D721Med (cell line): ENCODE measurements around the gene FOSL2.

Experiments
- DNase-seq: peaks from one replicate; pipeline ENCODE4 v3.0.0; 2011; ENCODE audit warnings: low spot score; ENCODE audit not compliant: insufficient read length
- FAIRE-seq: peaks from 2 replicates; lab custom pipeline; 2011; peaks lifted over from hg19 to GRCh38; lab: Jason Lieb, UNC
- TF ChIP-seq, protein P1 (sequence below): IDR thresholded peaks from 2 replicates; pipeline ENCODE4 v1.5.1; 2012; ENCODE audit warnings: mild to moderate bottlenecking, control low read depth; ENCODE audit not compliant: insufficient read depth; ENCODE audit errors: missing control alignments

FOSL2 gene

GRCh38 chr2:28408764-28409599 is 16.3 kb downstream of the FOSL2 start:
- FAIRE-seq (no peak), DNase-seq (no peak)

DNA sequence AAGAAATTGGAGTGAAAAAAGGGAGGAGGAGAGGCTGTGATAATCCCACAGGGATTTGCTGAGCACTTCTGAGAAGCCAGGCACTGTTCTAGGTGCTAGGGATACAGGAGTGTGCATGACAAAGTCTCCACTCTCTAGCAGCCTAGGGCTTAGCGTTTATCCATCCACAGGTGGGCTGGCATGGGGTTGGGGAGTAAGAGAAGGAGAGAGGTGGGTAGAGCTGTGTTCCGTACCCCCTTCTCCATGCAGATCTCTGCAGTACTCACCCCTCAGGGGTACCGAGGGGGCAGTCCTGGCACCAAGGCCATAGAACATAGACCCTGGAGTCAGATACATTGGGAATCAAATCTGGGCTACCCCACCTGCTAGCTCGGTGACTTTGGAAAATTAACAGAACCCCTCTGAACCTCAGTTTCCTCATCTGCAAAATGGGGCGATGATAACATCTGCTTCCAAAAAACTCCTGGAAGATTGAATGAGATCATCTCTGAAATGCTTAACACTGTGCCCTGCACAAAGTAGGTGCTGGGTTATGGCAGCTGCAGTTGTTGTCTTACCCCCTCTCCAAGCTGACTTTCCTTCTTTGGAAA is 18.6 kb downstream of the FOSL2 start:
- FAIRE-seq, result no peak
- TF ChIP-seq, protein P1, sequence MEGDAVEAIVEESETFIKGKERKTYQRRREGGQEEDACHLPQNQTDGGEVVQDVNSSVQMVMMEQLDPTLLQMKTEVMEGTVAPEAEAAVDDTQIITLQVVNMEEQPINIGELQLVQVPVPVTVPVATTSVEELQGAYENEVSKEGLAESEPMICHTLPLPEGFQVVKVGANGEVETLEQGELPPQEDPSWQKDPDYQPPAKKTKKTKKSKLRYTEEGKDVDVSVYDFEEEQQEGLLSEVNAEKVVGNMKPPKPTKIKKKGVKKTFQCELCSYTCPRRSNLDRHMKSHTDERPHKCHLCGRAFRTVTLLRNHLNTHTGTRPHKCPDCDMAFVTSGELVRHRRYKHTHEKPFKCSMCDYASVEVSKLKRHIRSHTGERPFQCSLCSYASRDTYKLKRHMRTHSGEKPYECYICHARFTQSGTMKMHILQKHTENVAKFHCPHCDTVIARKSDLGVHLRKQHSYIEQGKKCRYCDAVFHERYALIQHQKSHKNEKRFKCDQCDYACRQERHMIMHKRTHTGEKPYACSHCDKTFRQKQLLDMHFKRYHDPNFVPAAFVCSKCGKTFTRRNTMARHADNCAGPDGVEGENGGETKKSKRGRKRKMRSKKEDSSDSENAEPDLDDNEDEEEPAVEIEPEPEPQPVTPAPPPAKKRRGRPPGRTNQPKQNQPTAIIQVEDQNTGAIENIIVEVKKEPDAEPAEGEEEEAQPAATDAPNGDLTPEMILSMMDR, result no peak
- no peak for DNase-seq

More at GRCh38 chr2:28408764-28409599, 16.3 kb downstream of the FOSL2 start:
- TF ChIP-seq, protein P1, result no peak

DNA sequence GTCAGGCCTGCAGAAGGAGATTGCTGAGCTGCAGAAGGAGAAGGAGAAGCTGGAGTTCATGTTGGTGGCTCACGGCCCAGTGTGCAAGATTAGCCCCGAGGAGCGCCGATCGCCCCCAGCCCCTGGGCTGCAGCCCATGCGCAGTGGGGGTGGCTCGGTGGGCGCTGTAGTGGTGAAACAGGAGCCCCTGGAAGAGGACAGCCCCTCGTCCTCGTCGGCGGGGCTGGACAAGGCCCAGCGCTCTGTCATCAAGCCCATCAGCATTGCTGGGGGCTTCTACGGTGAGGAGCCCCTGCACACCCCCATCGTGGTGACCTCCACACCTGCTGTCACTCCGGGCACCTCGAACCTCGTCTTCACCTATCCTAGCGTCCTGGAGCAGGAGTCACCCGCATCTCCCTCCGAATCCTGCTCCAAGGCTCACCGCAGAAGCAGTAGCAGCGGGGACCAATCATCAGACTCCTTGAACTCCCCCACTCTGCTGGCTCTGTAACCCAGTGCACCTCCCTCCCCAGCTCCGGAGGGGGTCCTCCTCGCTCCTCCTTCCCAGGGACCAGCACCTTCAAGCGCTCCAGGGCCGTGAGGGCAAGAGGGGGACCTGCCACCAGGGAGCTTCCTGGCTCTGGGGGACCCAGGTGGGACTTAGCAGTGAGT is 19.4 kb downstream of the FOSL2 start:
- FAIRE-seq (no peak), DNase-seq (no peak)
- TF ChIP-seq, protein P1, result no peak

DNA sequence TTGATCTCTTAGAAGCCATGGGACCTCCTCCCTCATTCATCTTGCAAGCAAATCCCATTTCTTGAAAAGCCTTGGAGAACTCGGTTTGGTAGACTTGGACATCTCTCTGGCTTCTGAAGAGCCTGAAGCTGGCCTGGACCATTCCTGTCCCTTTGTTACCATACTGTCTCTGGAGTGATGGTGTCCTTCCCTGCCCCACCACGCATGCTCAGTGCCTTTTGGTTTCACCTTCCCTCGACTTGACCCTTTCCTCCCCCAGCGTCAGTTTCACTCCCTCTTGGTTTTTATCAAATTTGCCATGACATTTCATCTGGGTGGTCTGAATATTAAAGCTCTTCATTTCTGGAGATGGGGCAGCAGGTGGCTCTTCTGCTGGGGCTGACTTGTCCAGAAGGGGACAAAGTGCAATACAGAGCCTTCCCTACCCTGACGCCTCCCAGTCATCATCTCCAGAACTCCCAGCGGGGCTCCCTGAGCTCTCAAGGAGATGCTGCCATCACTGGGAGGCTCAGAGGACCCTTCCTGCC is 20.0 kb downstream of the FOSL2 start:
- FAIRE-seq (no peak), DNase-seq (no peak)
- TF ChIP-seq, protein P1, result no peak

- TF ChIP-seq, protein P1, result no peak
- no peak for FAIRE-seq
- no peak for DNase-seq
Observed at GRCh38 chr2:28413152-28413898, 20.7 kb downstream of the FOSL2 start.

GRCh38 chr2:28413899-28414295 is 21.2 kb downstream of the FOSL2 start:
- DNase-seq, result no peak
- TF ChIP-seq, protein P1, result no peak
- FAIRE-seq, result no peak
